HepG2 (cell line): ENCODE results near the gene CLBA1. TPM values are rescaled to one million over a fixed set of nuclear protein-coding genes. Genes with fewer than 3 reads are reported as not detected.

Source experiments
- ATAC-seq: fragments of 200-7000 bp; cut with Tn5 transposase; 3 replicates; pipeline ENCODE4 v1.9.1; 2020; ENCODE audit warnings: mild to moderate bottlenecking, moderate library complexity
- BruUV-seq: library from RNA; stranded (reverse); fragments of 400-500 nt; replicated peaks from 2 replicates; lab custom pipeline; 2021; lab: Mats Ljungman, UMichigan
- CTCF ChIA-PET: fragments of 300-600 bp; formaldehyde crosslinking; extraction: SDS; loops from one replicate; lab custom pipeline; 2021; ENCODE audit warnings: low total read pairs, inconsistent platforms, low intra/inter-chr PET ratio; lab: Yijun Ruan, JAX
- POLR2A ChIA-PET: fragments of 350-600 bp; sonication (Branson Sonifier 250); formaldehyde crosslinking; loops from one replicate; lab custom pipeline; 2020; ENCODE audit warnings: antibody characterized with exemption, inconsistent platforms; lab: Yijun Ruan, JAX
- DNase-seq: peaks from one replicate; pipeline ENCODE4 v3.0.0-alpha.2; 2015; ENCODE audit warnings: low spot score
- FAIRE-seq: peaks from 3 replicates; lab custom pipeline; 2011; peaks lifted over from hg19 to GRCh38; lab: Jason Lieb, UNC
- H2AFZ ChIP-seq: one replicate; pipeline ENCODE4 v1.6.1; 2011; ENCODE audit warnings: low read length, inconsistent platforms
- H3K27ac ChIP-seq: fragments of 300-600 bp; 3 replicates; pipeline ENCODE4 v1.8.0; 2011; ENCODE audit warnings: mixed run types, mild to moderate bottlenecking, mixed read lengths, low read length, inconsistent platforms; ENCODE audit not compliant: insufficient read depth; ENCODE audit errors: extremely low read length
- H3K27me3 ChIP-seq, 2 experiments: fragments of 200-600 bp in 1 of 2; 2 replicates in 1 of 2; 3 replicates in 1 of 2; pipeline versions ENCODE4 v1.6.0 to v1.8.0; 2011; ENCODE audit warnings: low read length in 2 of 2, mild to moderate bottlenecking in 2 of 2, moderate library complexity in 2 of 2, inconsistent platforms in 1 of 2; ENCODE audit not compliant: insufficient read depth in 2 of 2, control insufficient read depth in 1 of 2
- H3K36me3 ChIP-seq, 2 experiments: fragments of 200-600 bp in 1 of 2; replicated peaks in 1 of 2; 2 replicates in 1 of 2; 3 replicates in 1 of 2; pipeline versions ENCODE4 v1.5.1 to v1.8.0; 2011; ENCODE audit warnings: low read length in 2 of 2, inconsistent platforms in 1 of 2; ENCODE audit not compliant: insufficient read depth in 2 of 2, control insufficient read depth in 1 of 2
- H3K4me1 ChIP-seq: 2 replicates; pipeline ENCODE4 v1.5.1; 2012; ENCODE audit warnings: low read length, inconsistent platforms; ENCODE audit not compliant: insufficient read depth
- H3K4me2 ChIP-seq: 2 replicates; pipeline ENCODE4 v1.6.0; 2011; ENCODE audit warnings: low read depth, low read length, inconsistent platforms
- H3K4me3 ChIP-seq, 3 experiments: fragments of 200-600 bp in 1 of 3; sonication (generic), shearing (Covaris generic) in 1 of 3; replicated peaks in 1 of 3; 2 replicates each; pipeline ENCODE4 v1.5.1; 2011 to 2016; ENCODE audit warnings: low read length in 3 of 3, inconsistent platforms in 2 of 3, low read depth in 2 of 3, mild to moderate bottlenecking in 2 of 3, control low read depth in 1 of 3, mixed read lengths in 1 of 3; ENCODE audit not compliant: insufficient read depth in 1 of 3
- H3K79me2 ChIP-seq: one replicate; pipeline ENCODE4 v1.6.1; 2011; ENCODE audit warnings: low read length, inconsistent platforms; ENCODE audit not compliant: insufficient read depth
- H3K9ac ChIP-seq: 2 replicates; pipeline ENCODE4 v1.6.0; 2011; ENCODE audit warnings: mild to moderate bottlenecking, low read depth, low read length, inconsistent platforms; ENCODE audit not compliant: insufficient read depth
- H3K9me3 ChIP-seq: 2 replicates; pipeline ENCODE4 v1.5.1; 2012; ENCODE audit warnings: mild to moderate bottlenecking, low read length
- H4K20me1 ChIP-seq: 2 replicates; pipeline ENCODE4 v1.6.0; 2011; ENCODE audit warnings: inconsistent platforms, mild to moderate bottlenecking, low read length, moderate library complexity; ENCODE audit not compliant: insufficient read depth
- ELF4 ChIP-seq: sonication (generic); formaldehyde crosslinking; IDR thresholded peaks from 2 replicates; pipeline ENCODE4 v1.5.0; 2020; ENCODE audit warnings: missing genetic modification reagents, mild to moderate bottlenecking, moderate library complexity, borderline replicate concordance
- EP300 ChIP-seq, 3 experiments: sonication (generic) in 1 of 3; formaldehyde crosslinking in 1 of 3; IDR thresholded peaks; 2 replicates each; pipeline versions ENCODE4 v1.5.1 to v1.6.1; 2011 to 2020; ENCODE audit warnings: low read depth in 2 of 3, low read length in 2 of 3, borderline replicate concordance in 1 of 3, improper control_type of control experiment in 1 of 3, mild to moderate bottlenecking in 1 of 3, missing genetic modification reagents in 1 of 3, moderate library complexity in 1 of 3
- HNRNPLL ChIP-seq: fragments of 200-400 bp; formaldehyde crosslinking; IDR thresholded peaks from 2 replicates; pipeline ENCODE4 v1.6.1; 2017; ENCODE audit warnings: mild to moderate bottlenecking, low read depth, low read length; ENCODE audit not compliant: poor library complexity, severe bottlenecking
- ONECUT2 ChIP-seq: sonication (generic); formaldehyde crosslinking; IDR thresholded peaks from 2 replicates; pipeline ENCODE4 v1.4.0; 2020; ENCODE audit warnings: missing genetic modification reagents
- PHF8 ChIP-seq: sonication (generic); formaldehyde crosslinking; IDR thresholded peaks from 2 replicates; pipeline ENCODE4 v1.5.0; 2020; ENCODE audit warnings: missing genetic modification reagents
- POLR2A ChIP-seq, 2 experiments: IDR thresholded peaks; 2 replicates each; pipeline ENCODE4 v1.6.1; 2011; ENCODE audit warnings: low read depth in 2 of 2, low read length in 2 of 2, mild to moderate bottlenecking in 1 of 2, moderate library complexity in 1 of 2; ENCODE audit not compliant: insufficient read depth in 1 of 2
- RAD51 ChIP-seq: fragments of 450-650 bp; IDR thresholded peaks from 2 replicates; pipeline ENCODE4 v1.6.1; 2016; ENCODE audit warnings: borderline replicate concordance
- TCF12 ChIP-seq, 2 experiments: fragments of 450-650 bp in 1 of 2; sonication (generic) in 1 of 2; formaldehyde crosslinking in 1 of 2; IDR thresholded peaks; 2 replicates each; pipeline versions ENCODE4 v1.6.1 to v1.8.0; 2017 to 2022; ENCODE audit warnings: antibody characterized with exemption in 1 of 2, mild to moderate bottlenecking in 1 of 2, missing genetic modification reagents in 1 of 2, moderate library complexity in 1 of 2
- ZBTB3 ChIP-seq: sonication (generic); formaldehyde crosslinking; IDR thresholded peaks from 2 replicates; pipeline ENCODE4 v1.4.0; 2020; ENCODE audit warnings: low read depth, mild to moderate bottlenecking, moderate library complexity, missing genetic modification reagents, borderline replicate concordance
- ZFP1 ChIP-seq: IDR thresholded peaks from 2 replicates; pipeline ENCODE4 v1.6.1; 2016
- ZIK1 ChIP-seq: sonication (generic); formaldehyde crosslinking; IDR thresholded peaks from 2 replicates; pipeline ENCODE4 v1.5.0; 2020; ENCODE audit warnings: mild to moderate bottlenecking, low read depth, missing genetic modification reagents, borderline replicate concordance
- ZNF362 ChIP-seq: sonication (generic); formaldehyde crosslinking; IDR thresholded peaks from 2 replicates; pipeline ENCODE4 v1.4.0; 2020; ENCODE audit warnings: missing genetic modification reagents, mild to moderate bottlenecking, borderline replicate concordance
- ZNF558 ChIP-seq: sonication (generic); formaldehyde crosslinking; IDR thresholded peaks from 2 replicates; pipeline ENCODE4 v1.9.0; 2022; ENCODE audit warnings: mild to moderate bottlenecking, missing genetic modification reagents, borderline replicate concordance
- ZNF746 ChIP-seq: sonication (generic); formaldehyde crosslinking; IDR thresholded peaks from 2 replicates; pipeline ENCODE4 v1.8.0; 2022; ENCODE audit warnings: mild to moderate bottlenecking, missing genetic modification reagents
- WGBS: methylation state at CpG from one replicate; pipeline ENCODE4 v1.1.6; 2017; ENCODE audit warnings: low lambda C conversion rate; 5-methylcytosine and 5-hydroxymethylcytosine counted together
- in situ Hi-C: cut with HindIII; loops from 2 replicates; pipeline ENCODE4 v1.10.0; 2017; ENCODE audit warnings: low pct_unique_long_range_greater_than_20kb; ENCODE audit not compliant: extremely low pct_ligation_motif_present
- intact Hi-C: fragments of 100-400 bp; cut with micrococcal nuclease; formaldehyde crosslinking; loops from one replicate; pipeline ENCODE4 v1.10.0; 2022; ENCODE audit not compliant: unreplicated experiment
- polyA plus RNA-seq, 8 experiments: library from polyadenylated mRNA; depleted of rRNA in 3 of 8; stranded (reverse) in 7 of 8; unstranded in 1 of 8; fragments of >200 nt; fragmentation: Illumina TruSeq in 4 of 8; extraction: Trizol in 4 of 8; gene quantifications; 2 replicates each; pipeline versions ENCODE4 v1.2.1 to v1.2.3, GENCODE V29; 2011 to 2016; ENCODE audit warnings: low read depth in 4 of 8, missing spikeins in 1 of 8, mixed read lengths in 1 of 8; ENCODE audit not compliant: insufficient read depth in 1 of 8
- total RNA-seq, 5 experiments: library from RNA; depleted of rRNA; stranded (reverse); fragments of >200 nt; fragmentation: Illumina TruSeq; extraction: Trizol; gene quantifications; 2 replicates each; pipeline ENCODE4 v1.2.3, GENCODE V29; 2016; ENCODE audit warnings: low read depth in 1 of 5
- TF ChIP-seq, protein P1 (sequence below): IDR thresholded peaks from 2 replicates; pipeline ENCODE4 v1.6.1; 2016; ENCODE audit warnings: low read depth

The CLBA1 gene
- total and polyA plus RNA-seq, 2 of the 13 experiments (the other 11 are each of a cell fraction or from before 2014, with no cell fraction given), result 1.2 to 1.4 TPM

DNA sequence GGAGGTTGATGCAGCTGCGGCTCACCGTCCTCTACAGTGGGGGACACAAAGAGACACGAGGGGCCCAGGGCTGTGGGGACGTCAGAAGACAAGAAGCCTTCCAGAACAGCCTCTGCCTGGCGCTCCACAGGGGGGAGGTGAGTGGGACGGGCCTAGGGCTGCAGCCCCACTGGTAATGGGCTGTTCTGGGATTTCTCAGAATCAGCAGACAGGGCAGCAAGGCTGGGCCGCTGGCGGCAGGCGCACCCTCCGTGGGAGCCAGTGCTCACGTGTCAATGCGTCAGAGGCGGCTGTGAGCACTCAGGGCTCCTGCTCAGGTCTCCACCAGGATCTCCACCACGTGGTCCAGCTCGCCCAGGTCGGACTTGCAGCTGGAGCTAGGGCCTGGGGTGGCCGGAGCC lies 25.3 kb downstream of the CLBA1 start:
- CTCF ChIA-PET, result no interaction called here
- peaks cover 19% of the 10 kb centered on the region for H4K20me1 ChIP-seq
- WGBS, result 96% methylated on average over 10 of the region's 17 CpGs

More for the DNA sequence above, 25.3 kb downstream of the CLBA1 start:
- intact Hi-C loops, result no loop called here
- H3K27ac ChIP-seq, result no peak overlapping the region
- no peak overlapping the region for H3K4me3 ChIP-seq
- H3K9ac ChIP-seq, result no peak overlapping the region
- TF ChIP-seq TCF12 (IDR thresholded peaks at IDR 0.05), result no peak
- TF ChIP-seq TCF12 (CRISPR knock-in tag; IDR thresholded peaks at IDR 0.05), result no peak
- no peak for TF ChIP-seq EP300 (IDR thresholded peaks at IDR 0.05; ENCODE audit: low read depth in 2 of 2, low read length in 2 of 2)
- no peak for TF ChIP-seq EP300 (CRISPR knock-in tag; IDR thresholded peaks at IDR 0.05; ENCODE audit: borderline replicate concordance)
- TF ChIP-seq ZIK1 (CRISPR knock-in tag), result no peak
- TF ChIP-seq ZNF362 (CRISPR knock-in tag), result no peak
- TF ChIP-seq ZFP1 (CRISPR knock-in tag), result no peak
- TF ChIP-seq ONECUT2 (CRISPR knock-in tag), result no peak
- TF ChIP-seq ELF4 (CRISPR knock-in tag), result no peak
- TF ChIP-seq, protein P1, sequence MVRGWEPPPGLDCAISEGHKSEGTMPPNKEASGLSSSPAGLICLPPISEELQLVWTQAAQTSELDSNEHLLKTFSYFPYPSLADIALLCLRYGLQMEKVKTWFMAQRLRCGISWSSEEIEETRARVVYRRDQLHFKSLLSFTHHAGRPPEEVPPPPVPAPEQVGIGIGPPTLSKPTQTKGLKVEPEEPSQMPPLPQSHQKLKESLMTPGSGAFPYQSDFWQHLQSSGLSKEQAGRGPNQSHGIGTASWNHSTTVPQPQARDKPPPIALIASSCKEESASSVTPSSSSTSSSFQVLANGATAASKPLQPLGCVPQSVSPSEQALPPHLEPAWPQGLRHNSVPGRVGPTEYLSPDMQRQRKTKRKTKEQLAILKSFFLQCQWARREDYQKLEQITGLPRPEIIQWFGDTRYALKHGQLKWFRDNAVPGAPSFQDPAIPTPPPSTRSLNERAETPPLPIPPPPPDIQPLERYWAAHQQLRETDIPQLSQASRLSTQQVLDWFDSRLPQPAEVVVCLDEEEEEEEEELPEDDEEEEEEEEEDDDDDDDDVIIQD (CRISPR knock-in tag), result no peak
- no peak for TF ChIP-seq RAD51
- no peak for TF ChIP-seq POLR2A (IDR thresholded peaks at IDR 0.05; ENCODE audit: insufficient read depth in 1 of 2, low read depth in 2 of 2, low read length in 2 of 2)
- no peak for TF ChIP-seq ZBTB3 (CRISPR knock-in tag)
- no peak for TF ChIP-seq ZNF558 (CRISPR knock-in tag)
- no peak for TF ChIP-seq HNRNPLL
- no peak for TF ChIP-seq ZNF746 (CRISPR knock-in tag)
- no peak for TF ChIP-seq PHF8
- no TSS peak for BruUV-seq
- POLR2A ChIA-PET, result no interaction called here
- H3K36me3 ChIP-seq, result peaks cover 14 to 33% of the 10 kb centered on the region in 2 experiments; a peak in 4 of 5 replicates
- peaks cover 44% of the 10 kb centered on the region for H3K79me2 ChIP-seq
- in situ Hi-C loops, result no loop called here
- H3K4me1 ChIP-seq, result peaks cover 22% of the 10 kb centered on the region
- DNase-seq, result no peak
- no peak overlapping the region for H2AFZ ChIP-seq
- H3K9me3 ChIP-seq, result no peaks in the 10 kb centered on the region
- no peak overlapping the region for H3K4me2 ChIP-seq
- ATAC-seq, result no peak
- FAIRE-seq, result no peak
- no peaks in the 10 kb centered on the region for H3K27me3 ChIP-seq
